T-cell (primary cell): ENCODE measurements around the gene CDK13. TPM values are rescaled to one million over a fixed set of nuclear protein-coding genes. Genes with fewer than 3 reads are reported as not detected.
"Not testable (repeated sequence)": the region's sequence is repeated elsewhere in the genome, so short reads cannot be mapped to it uniquely, and the experiment has no call there.

Source experiments
- ATAC-seq, 4 experiments: fragments of 200-7000 bp in 3 of 4; fragments of 150-1000 bp in 1 of 4; cut with Tn5 transposase; replicated peaks in 1 of 4; 1 replicate in 3 of 4; 2 replicates in 1 of 4; pipeline ENCODE4 v1.10.0; 2021; ENCODE audit warnings: moderate library complexity in 3 of 4, mild to moderate bottlenecking in 2 of 4, moderate number of reproducible peaks in 1 of 4
- CTCF ChIA-PET, 2 donors: fragments of 300-600 bp; sonication (Branson Sonifier 250); formaldehyde crosslinking; loops; one replicate each; lab custom pipeline; 2022; ENCODE audit warnings: antibody characterized with exemption in 2 of 2; lab: Charles Lee
- POLR2A ChIA-PET, 2 donors: fragments of 300-600 bp; sonication (Branson Sonifier 250); formaldehyde crosslinking; loops; one replicate each; lab custom pipeline; 2022; ENCODE audit warnings: antibody characterized with exemption in 2 of 2; lab: Charles Lee
- DNase-seq, 35 experiments: peaks; one replicate each; pipeline versions ENCODE4 v3.0.0 to v3.0.0-alpha.2; 2013 to 2023
- H3K27ac ChIP-seq: one replicate; pipeline ENCODE4 v1.5.1; 2013; ENCODE audit warnings: low read length
- H3K27me3 ChIP-seq, 2 experiments: replicated peaks in 1 of 2; 1 replicate in 1 of 2; 2 replicates in 1 of 2; pipeline versions ENCODE4 v1.6.1 to v1.7.0; 2013; ENCODE audit warnings: low read length in 1 of 2, mixed read lengths in 1 of 2; ENCODE audit not compliant: control insufficient read depth in 2 of 2, insufficient read depth in 2 of 2; ENCODE audit errors: extremely low read depth in 1 of 2
- H3K36me3 ChIP-seq, 2 donors: 1 replicate in 1 of 2; 2 replicates in 1 of 2; pipeline versions ENCODE4 v1.6.1 to v1.7.0; 2013; ENCODE audit warnings: low read length in 1 of 2; ENCODE audit not compliant: control insufficient read depth in 2 of 2, insufficient read depth in 1 of 2; ENCODE audit errors: extremely low read depth in 1 of 2
- H3K4me1 ChIP-seq, 2 experiments: 1 replicate in 1 of 2; 2 replicates in 1 of 2; pipeline versions ENCODE4 v1.6.1 to v1.7.0; 2013; ENCODE audit warnings: low read length in 2 of 2, mixed read lengths in 1 of 2; ENCODE audit not compliant: insufficient read depth in 2 of 2, control insufficient read depth in 1 of 2; ENCODE audit errors: extremely low read depth in 1 of 2
- H3K4me3 ChIP-seq, 2 donors: 1 replicate in 1 of 2; 2 replicates in 1 of 2; pipeline versions ENCODE4 v1.5.1 to v1.7.0; 2013; ENCODE audit warnings: mild to moderate bottlenecking in 2 of 2, low read length in 1 of 2, moderate library complexity in 1 of 2; ENCODE audit not compliant: control insufficient read depth in 1 of 2; ENCODE audit errors: extremely low read depth in 1 of 2
- H3K9me3 ChIP-seq: 2 replicates; pipeline ENCODE4 v1.7.0; 2013
- H3K27ac Mint-ChIP-seq, 2 donors: one replicate each; pipeline ENCODE4 v1.8.0; 2020 to 2021; ENCODE audit warnings: mild to moderate bottlenecking in 2 of 2, mixed read lengths in 2 of 2
- H3K27me3 Mint-ChIP-seq, 2 donors: one replicate each; pipeline ENCODE4 v1.8.0; 2021 to 2022; ENCODE audit warnings: mixed read lengths in 2 of 2
- H3K36me3 Mint-ChIP-seq: one replicate; pipeline ENCODE4 v1.8.0; 2021; ENCODE audit warnings: mixed read lengths
- H3K4me1 Mint-ChIP-seq, 3 donors: one replicate each; pipeline ENCODE4 v1.8.0; 2020 to 2022; ENCODE audit warnings: mixed read lengths in 3 of 3, mild to moderate bottlenecking in 1 of 3
- H3K4me3 Mint-ChIP-seq, 3 donors: one replicate each; pipeline ENCODE4 v1.8.0; 2020 to 2022; ENCODE audit warnings: mild to moderate bottlenecking in 3 of 3, mixed read lengths in 3 of 3, moderate library complexity in 3 of 3
- H3K9me3 Mint-ChIP-seq, 3 donors: one replicate each; pipeline ENCODE4 v1.8.0; 2020 to 2022; ENCODE audit warnings: mixed read lengths in 3 of 3
- WGBS: methylation state at CpG from one replicate; pipeline ENCODE4 v1.1.5; 2013; ENCODE audit warnings: missing lambda C conversion rate; ENCODE audit not compliant: insufficient coverage; 5-methylcytosine and 5-hydroxymethylcytosine counted together
- total RNA-seq, 35 experiments: library from RNA in 6 of 35; stranded (reverse) in 6 of 35; fragments of 120-200 nt in 1 of 35; gene quantifications; one replicate each; pipeline versions ENCODE4 v1.2.1 to v1.2.4 and lab custom pipeline; 2013 to 2026

CDK13 gene
- total RNA-seq, 5 donors from 2014 or later (not counting 1 experiment from before 2014, with no cell fraction given) = 84.8 to 129 (median 89.6) TPM

DNA sequence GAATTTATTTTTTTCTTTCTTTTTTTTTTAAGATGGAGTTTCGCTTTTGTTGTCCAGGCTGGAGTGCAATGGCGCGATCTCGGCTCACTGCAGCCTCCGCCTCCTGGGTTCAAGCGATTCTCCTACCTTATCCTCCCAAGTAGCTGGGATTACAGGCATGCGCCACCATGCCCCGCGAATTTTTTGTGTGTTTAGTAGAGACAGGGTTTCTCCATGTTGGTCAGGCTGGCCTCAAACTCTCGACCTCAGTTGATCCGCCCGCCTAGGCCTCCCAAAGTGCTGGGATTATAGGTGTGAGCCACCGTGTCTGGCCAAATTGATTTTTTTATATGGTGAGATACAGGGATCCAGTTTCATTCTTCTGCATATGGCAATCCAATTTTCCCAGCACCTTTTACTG lies 189.8 kb downstream of the CDK13 start:
- H3K9me3 Mint-ChIP-seq = not testable (repeated sequence)
- WGBS = 100% methylated on average over 4 of the region's 13 CpGs

DNA sequence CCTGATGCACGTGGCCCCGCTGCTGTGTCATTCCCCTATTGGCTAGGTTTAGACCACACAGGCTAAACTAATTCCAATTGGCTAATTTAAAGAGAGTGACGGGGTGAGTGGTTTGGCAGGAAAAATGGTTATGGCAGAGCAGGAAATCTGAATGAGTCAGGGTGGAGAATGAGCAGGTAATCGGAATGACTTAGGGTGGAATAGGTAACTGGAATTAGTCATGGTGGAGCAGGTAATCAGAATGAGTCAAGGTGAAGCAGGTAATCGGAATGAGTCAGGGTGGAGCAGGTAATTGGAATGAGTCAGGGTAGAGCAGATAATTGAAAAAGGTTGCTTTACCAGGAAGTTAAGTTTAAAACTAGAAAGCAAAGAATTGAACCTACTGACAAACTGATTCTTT lies 191.9 kb downstream of the CDK13 start:
- H3K4me3 Mint-ChIP-seq, CTCF ChIA-PET, H3K36me3 ChIP-seq, H3K36me3 Mint-ChIP-seq, H3K4me3 ChIP-seq, H3K9me3 ChIP-seq, H3K27ac Mint-ChIP-seq, POLR2A ChIA-PET, DNase-seq, ATAC-seq, H3K9me3 Mint-ChIP-seq, H3K27ac ChIP-seq, H3K4me1 Mint-ChIP-seq, H3K4me1 ChIP-seq, H3K27me3 ChIP-seq: not testable (repeated sequence)
- peaks cover 17 to 22% of the 10 kb centered on the region in 2 donors for H3K27me3 Mint-ChIP-seq
- 83% methylated on average over 2 of the region's 5 CpGs for WGBS

More for the DNA sequence above, 189.8 kb downstream of the CDK13 start:
- H3K36me3 Mint-ChIP-seq, H3K36me3 ChIP-seq, DNase-seq, H3K4me1 Mint-ChIP-seq, H3K4me3 ChIP-seq, ATAC-seq, H3K27ac ChIP-seq, H3K4me1 ChIP-seq, CTCF ChIA-PET, H3K9me3 ChIP-seq, H3K4me3 Mint-ChIP-seq, H3K27ac Mint-ChIP-seq, POLR2A ChIA-PET: not testable (repeated sequence)
- H3K27me3 Mint-ChIP-seq = peaks cover 13 to 17% of the 10 kb centered on the region in 2 donors
- peaks cover 0 to 14% of the 10 kb centered on the region in 2 experiments for H3K27me3 ChIP-seq

DNA sequence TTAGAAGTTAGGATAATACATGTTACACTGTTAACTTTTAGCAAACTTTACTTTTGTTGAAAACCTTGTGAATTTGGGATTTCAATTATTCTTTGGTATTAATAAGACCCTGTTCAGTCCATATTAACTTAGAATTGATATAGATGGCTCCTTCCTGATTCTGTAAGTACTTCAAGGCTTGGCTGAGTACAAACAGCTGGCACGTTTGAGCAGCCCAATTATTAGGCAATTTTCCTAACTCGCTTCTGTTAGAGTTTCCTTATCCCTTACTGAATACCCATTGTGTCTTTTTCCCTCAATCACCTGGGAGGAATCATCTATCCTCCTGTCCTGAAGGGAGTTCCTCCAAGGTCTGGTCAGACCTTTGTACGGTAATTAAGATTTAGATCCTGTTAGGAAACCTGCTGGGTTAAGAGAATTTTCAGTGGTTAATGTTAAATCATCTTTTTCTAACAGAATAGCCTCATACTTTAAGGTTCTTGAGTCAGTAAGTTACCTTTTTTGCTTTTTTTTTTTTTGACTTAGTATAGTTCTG lies 195.6 kb downstream of the CDK13 start:
- H3K4me3 Mint-ChIP-seq, H3K27ac ChIP-seq, H3K4me3 ChIP-seq, H3K27me3 ChIP-seq, H3K4me1 ChIP-seq, H3K36me3 ChIP-seq, CTCF ChIA-PET, POLR2A ChIA-PET, H3K27ac Mint-ChIP-seq, ATAC-seq, DNase-seq, H3K4me1 Mint-ChIP-seq, H3K36me3 Mint-ChIP-seq, H3K9me3 ChIP-seq, H3K9me3 Mint-ChIP-seq: not testable (repeated sequence)
- peaks cover 17 to 22% of the 10 kb centered on the region in 2 donors for H3K27me3 Mint-ChIP-seq
- WGBS = no CpG with 5 or more reads among the region's 3 CpGs

DNA sequence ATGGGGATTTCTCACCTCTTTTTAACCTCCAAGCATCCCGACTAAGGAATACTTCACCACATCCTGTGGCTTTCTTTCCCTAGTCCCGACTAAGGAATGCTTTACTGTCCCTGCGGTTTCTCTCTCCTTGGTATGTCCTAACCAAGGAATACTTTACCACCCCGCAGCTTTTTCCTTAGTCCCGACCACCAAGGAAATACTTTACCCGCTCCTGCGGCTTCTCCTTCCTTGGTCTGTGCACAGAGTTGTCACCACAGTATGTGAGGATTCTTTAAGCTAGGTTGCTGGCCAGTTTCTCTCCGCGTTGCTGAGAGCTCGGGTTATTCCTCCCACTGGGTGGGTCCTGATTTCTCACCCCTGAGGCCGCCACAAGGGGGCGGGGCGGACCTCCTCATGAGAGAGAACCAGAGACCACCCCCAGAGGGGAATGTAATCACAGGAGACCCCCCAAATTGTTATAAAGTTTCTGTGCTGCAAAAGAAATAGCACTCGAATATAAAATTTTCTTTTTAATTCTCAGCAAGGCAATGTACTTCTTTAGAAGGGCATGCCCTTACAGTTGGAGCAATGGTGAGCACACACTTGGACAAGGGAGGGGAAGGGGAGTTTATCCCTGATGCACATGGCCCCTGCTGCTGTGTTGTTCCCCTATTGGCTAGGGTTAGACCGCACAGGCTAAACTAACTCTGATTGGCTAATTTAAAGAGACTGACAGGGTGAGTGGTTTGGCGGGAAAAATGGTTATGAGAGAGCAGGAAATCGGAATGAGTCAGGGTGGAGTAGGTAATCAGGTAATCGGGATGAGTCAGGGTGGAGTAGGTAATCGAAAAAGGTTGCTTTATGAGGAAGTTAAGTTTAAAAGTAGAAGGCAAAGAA lies 197.6 kb downstream of the CDK13 start:
- H3K4me3 Mint-ChIP-seq = no peak overlapping the region
- H3K4me1 Mint-ChIP-seq = no peaks in the 10 kb centered on the region
- DNase-seq = no peak
- Histone ChIP-seq H3K36me3 (no peaks in the 10 kb centered on the region), H3K4me1 (no peaks in the 10 kb centered on the region), H3K4me3 (no peak overlapping the region), H3K9me3 (no peaks in the 10 kb centered on the region), H3K27me3 (peaks cover 0 to 6% of the 10 kb centered on the region in 2 experiments), H3K27ac (no peak overlapping the region)
- H3K9me3 Mint-ChIP-seq = no peaks in the 10 kb centered on the region
- CTCF ChIA-PET = no interaction called here
- no peaks in the 10 kb centered on the region for H3K36me3 Mint-ChIP-seq
- 61% methylated on average over 6 of the region's 19 CpGs for WGBS
- POLR2A ChIA-PET = no interaction called here
- H3K27me3 Mint-ChIP-seq = peaks cover 17 to 21% of the 10 kb centered on the region in 2 donors
- ATAC-seq = no peak
- H3K27ac Mint-ChIP-seq = no peak overlapping the region

DNA sequence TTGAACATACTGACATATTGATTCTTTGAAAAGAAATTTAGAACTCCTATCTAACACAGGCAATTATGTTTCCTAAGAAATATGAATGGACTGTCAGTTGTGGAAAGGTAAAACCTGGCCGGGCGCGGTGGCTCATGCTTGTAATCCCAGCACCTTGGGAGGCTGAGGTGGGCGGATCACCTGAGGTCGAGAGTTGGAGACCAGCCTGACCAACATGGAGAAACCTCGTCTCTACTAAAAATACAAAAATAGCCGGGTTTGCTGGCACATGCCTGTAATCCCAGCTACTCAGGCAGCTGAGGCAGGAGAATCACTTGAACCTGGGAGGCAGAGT lies 198.2 kb downstream of the CDK13 start:
- H3K9me3 Mint-ChIP-seq, H3K27me3 ChIP-seq, H3K27ac ChIP-seq, H3K27ac Mint-ChIP-seq, CTCF ChIA-PET, H3K9me3 ChIP-seq, H3K4me1 Mint-ChIP-seq, H3K36me3 ChIP-seq, DNase-seq, ATAC-seq, H3K4me3 ChIP-seq, H3K4me3 Mint-ChIP-seq, POLR2A ChIA-PET, H3K36me3 Mint-ChIP-seq, H3K4me1 ChIP-seq: not testable (repeated sequence)
- WGBS = 93% methylated on average over 2 of the region's 7 CpGs
- H3K27me3 Mint-ChIP-seq = peaks cover 17 to 19% of the 10 kb centered on the region in 2 donors

DNA sequence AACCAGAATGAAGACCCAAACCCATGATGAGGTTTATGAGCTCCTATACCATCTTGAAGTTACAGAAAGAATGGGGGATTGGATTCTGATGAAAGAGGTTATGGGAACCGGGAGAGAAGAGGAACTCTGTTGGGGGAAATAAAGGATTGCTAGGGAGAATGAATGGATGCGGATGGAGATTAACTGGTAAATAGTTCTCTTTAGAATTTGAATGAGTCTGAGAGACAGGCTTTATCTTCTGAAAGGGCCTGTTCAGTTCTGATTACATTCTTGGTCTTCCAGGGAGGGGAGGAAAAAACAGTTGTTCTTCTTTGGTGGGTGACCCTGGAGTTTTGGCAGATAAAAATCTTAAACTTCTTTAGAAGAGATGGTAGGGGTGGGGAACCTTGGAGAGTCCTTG lies 198.6 kb downstream of the CDK13 start:
- POLR2A ChIA-PET = no interaction called here
- H3K36me3 ChIP-seq = no peaks in the 10 kb centered on the region

More for the DNA sequence above, 198.6 kb downstream of the CDK13 start:
- Histone ChIP-seq H3K27me3 (peaks cover 0 to 6% of the 10 kb centered on the region in 2 experiments), H3K4me1 (no peaks in the 10 kb centered on the region), H3K9me3 (no peaks in the 10 kb centered on the region), H3K4me3 (no peak overlapping the region), H3K27ac (no peak overlapping the region)
- no peak for ATAC-seq
- no peak overlapping the region for H3K27ac Mint-ChIP-seq
- no peak overlapping the region for H3K4me3 Mint-ChIP-seq
- H3K4me1 Mint-ChIP-seq = no peaks in the 10 kb centered on the region
- DNase-seq = no peak
- H3K9me3 Mint-ChIP-seq = no peaks in the 10 kb centered on the region
- CTCF ChIA-PET = no interaction called here
- peaks cover 14 to 15% of the 10 kb centered on the region in 2 donors for H3K27me3 Mint-ChIP-seq
- WGBS = 90% methylated on average over 2 of the region's 2 CpGs
- H3K36me3 Mint-ChIP-seq = no peaks in the 10 kb centered on the region
